HG03521 (cell line): ENCODE measurements around the gene DNMT3L.
"Not testable (repeated sequence)": the region's sequence is repeated elsewhere in the genome, so short reads cannot be mapped to it uniquely, and the experiment has no call there.

Experiments used
- ATAC-seq: cut with Tn5 transposase; IDR thresholded peaks from one replicate; pipeline ENCODE4 v1.9.1; 2021; ENCODE audit warnings: mild to moderate bottlenecking, moderate library complexity; ENCODE audit not compliant: unreplicated experiment

The DNMT3L gene

GRCh38 chr21:44202590-44203299, 59.0 kb downstream of the DNMT3L start:
- ATAC-seq = not testable (repeated sequence)

- ATAC-seq = not testable (repeated sequence)
Measured at GRCh38 chr21:44199997-44200396, 61.7 kb downstream of the DNMT3L start.

GRCh38 chr21:44199448-44199847, 62.2 kb downstream of the DNMT3L start:
- ATAC-seq = no peak

GRCh38 chr21:44197156-44197516, 64.6 kb downstream of the DNMT3L start:
- not testable (repeated sequence) for ATAC-seq
